Mesendoderm (in vitro differentiated cells): ENCODE results near the gene NSL1.
A peak's percentile ranks its signal among the peaks of the same experiment; 100 is the strongest.
"Not testable (repeated sequence)": the region's sequence is repeated elsewhere in the genome, so short reads cannot be mapped to it uniquely, and the experiment has no call there.

Experiments used
- DNase-seq: peaks from one replicate; pipeline ENCODE4 v3.0.0; 2013
- H2AK5ac ChIP-seq: 2 replicates; pipeline ENCODE4 v1.6.1; 2013; ENCODE audit warnings: low read length, inconsistent platforms
- H2BK120ac ChIP-seq: 2 replicates; pipeline ENCODE4 v1.6.1; 2013; ENCODE audit warnings: low read depth, mild to moderate bottlenecking, low read length, moderate library complexity, mixed read lengths
- H2BK15ac ChIP-seq: replicated peaks from 2 replicates; pipeline ENCODE4 v1.6.1; 2013; ENCODE audit warnings: low read depth, mild to moderate bottlenecking, moderate library complexity
- H2BK5ac ChIP-seq: 2 replicates; pipeline ENCODE4 v1.6.1; 2013; ENCODE audit warnings: low read length, inconsistent platforms
- H3K18ac ChIP-seq: 2 replicates; pipeline ENCODE4 v1.6.1; 2013; ENCODE audit warnings: mild to moderate bottlenecking, low read length, mixed read lengths
- H3K23ac ChIP-seq: one replicate; pipeline ENCODE4 v1.6.1; 2013; ENCODE audit warnings: low read length
- H3K27ac ChIP-seq: 2 replicates; pipeline ENCODE4 v1.5.1; 2013; ENCODE audit warnings: low read depth, mild to moderate bottlenecking, inconsistent platforms, low read length, moderate library complexity
- H3K27me3 ChIP-seq: 2 replicates; pipeline ENCODE4 v1.6.1; 2013; ENCODE audit warnings: low read length, control low read depth, mild to moderate bottlenecking, inconsistent platforms; ENCODE audit not compliant: insufficient read depth, poor library complexity
- H3K36me3 ChIP-seq: 2 replicates; pipeline ENCODE4 v1.6.1; 2013; ENCODE audit warnings: low read length, inconsistent platforms; ENCODE audit not compliant: control insufficient read depth, insufficient read depth
- H3K4ac ChIP-seq: one replicate; pipeline ENCODE4 v1.6.1; 2013; ENCODE audit warnings: low read depth, mild to moderate bottlenecking, low read length, moderate library complexity
- H3K4me1 ChIP-seq: 2 replicates; pipeline ENCODE4 v1.6.1; 2013; ENCODE audit warnings: low read depth, low read length, inconsistent platforms; ENCODE audit not compliant: control insufficient read depth
- H3K4me2 ChIP-seq: 2 replicates; pipeline ENCODE4 v1.6.1; 2013; ENCODE audit warnings: low read length
- H3K4me3 ChIP-seq: 2 replicates; pipeline ENCODE4 v1.5.1; 2013; ENCODE audit warnings: mild to moderate bottlenecking, low read length
- H3K56ac ChIP-seq: one replicate; pipeline ENCODE4 v1.6.1; 2013; ENCODE audit warnings: low read length
- H3K79me1 ChIP-seq: 2 replicates; pipeline ENCODE4 v1.6.1; 2013; ENCODE audit warnings: low read length, inconsistent platforms
- H3K79me2 ChIP-seq: 2 replicates; pipeline ENCODE4 v1.6.1; 2013; ENCODE audit warnings: mild to moderate bottlenecking, low read length; ENCODE audit not compliant: control insufficient read depth, insufficient read depth
- H3K9ac ChIP-seq: 2 replicates; pipeline ENCODE4 v1.6.1; 2013; ENCODE audit warnings: low read length, inconsistent platforms
- H4K5ac ChIP-seq: one replicate; pipeline ENCODE4 v1.6.1; 2013; ENCODE audit warnings: low read length
- H4K8ac ChIP-seq: one replicate; pipeline ENCODE4 v1.6.1; 2013; ENCODE audit warnings: low read depth, mild to moderate bottlenecking, control low read depth, low read length, moderate library complexity
- WGBS: extraction: QIAGEN DNeasy Blood & Tissue Kit; methylation state at CpG from one replicate; pipeline ENCODE4 v1.1.7; 2013; ENCODE audit warnings: low lambda C conversion rate, missing lambda C conversion rate; ENCODE audit not compliant: insufficient coverage; ENCODE audit errors: extremely low coverage; 5-methylcytosine and 5-hydroxymethylcytosine counted together

The NSL1 gene

DNA sequence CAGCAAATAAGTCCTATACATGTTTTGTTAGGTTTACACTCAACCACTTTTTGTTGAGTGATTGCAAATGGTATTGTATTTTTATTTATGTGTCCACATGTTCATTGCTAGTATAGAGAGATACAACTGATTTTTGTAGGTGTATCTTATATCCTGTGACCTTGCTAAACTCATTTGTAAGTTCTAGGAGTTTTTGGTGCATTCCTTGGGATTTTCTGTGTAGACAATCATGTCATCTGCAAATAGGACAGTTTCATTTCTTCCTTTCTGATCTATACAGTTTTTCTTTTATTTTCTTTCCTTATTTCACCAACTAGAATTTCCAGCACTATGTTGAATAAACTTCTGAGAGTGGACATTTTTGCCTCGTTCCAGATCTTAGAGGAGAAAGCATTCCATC lies 75.4 kb downstream of the NSL1 start:
- no peak overlapping the region for H2BK15ac ChIP-seq
- no CpG with 5 or more reads among the region's 1 CpG for WGBS
- no peak overlapping the region for H3K4ac ChIP-seq
- H4K8ac ChIP-seq, result no peak overlapping the region
- no peak overlapping the region for H3K27ac ChIP-seq
- no peaks in the 10 kb centered on the region for H3K79me2 ChIP-seq
- no peak overlapping the region for H3K4me2 ChIP-seq
- no peaks in the 10 kb centered on the region for H3K36me3 ChIP-seq
- no peaks in the 10 kb centered on the region for H3K4me1 ChIP-seq
- H3K27me3 ChIP-seq, result no peaks in the 10 kb centered on the region
- DNase-seq, result no peak
- H2AK5ac ChIP-seq, result no peak overlapping the region
- H3K18ac ChIP-seq, result no peak overlapping the region
- H3K9ac ChIP-seq, result no peak overlapping the region
- no peak overlapping the region for H2BK120ac ChIP-seq
- H2BK5ac ChIP-seq, result no peak overlapping the region
- no peak overlapping the region for H3K23ac ChIP-seq
- no peak overlapping the region for H4K5ac ChIP-seq
- no peak overlapping the region for H3K4me3 ChIP-seq
- H3K56ac ChIP-seq, result no peak overlapping the region
- H3K79me1 ChIP-seq, result no peaks in the 10 kb centered on the region

GRCh38 chr1:212713465-212714136 lies 78.0 kb downstream of the NSL1 start:
- DNase-seq, result no peak
- H3K23ac ChIP-seq, result no peak overlapping the region
- no peak overlapping the region for H3K4me2 ChIP-seq

GRCh38 chr1:212712451-212713303 lies 78.9 kb downstream of the NSL1 start:
- Histone ChIP-seq H3K27ac (no peak overlapping the region), H3K56ac (no peak overlapping the region), H3K9ac (no peak overlapping the region), H2BK5ac (no peak overlapping the region), H2AK5ac (no peak overlapping the region), H2BK120ac (no peak overlapping the region), H3K4me3 (no peak overlapping the region), H3K4ac (no peak overlapping the region), H3K36me3 (no peaks in the 10 kb centered on the region), H3K79me1 (no peaks in the 10 kb centered on the region), H2BK15ac (no peak overlapping the region), H3K79me2 (no peaks in the 10 kb centered on the region), H3K23ac (no peak overlapping the region), H3K18ac (no peak overlapping the region), H4K5ac (no peak overlapping the region), H3K4me2 (no peak overlapping the region), H3K4me1 (no peaks in the 10 kb centered on the region), H3K27me3 (no peaks in the 10 kb centered on the region), H4K8ac (no peak overlapping the region)
- WGBS, result no CpG with 5 or more reads among the region's 4 CpGs
- peak; percentile 49 for DNase-seq

More at GRCh38 chr1:212713465-212714136, 78.0 kb downstream of the NSL1 start:
- no peak overlapping the region for H3K9ac ChIP-seq
- H3K4me3 ChIP-seq, result no peak overlapping the region
- H3K27me3 ChIP-seq, result no peaks in the 10 kb centered on the region
- no peak overlapping the region for H3K56ac ChIP-seq
- no peaks in the 10 kb centered on the region for H3K79me2 ChIP-seq
- no peak overlapping the region for H2BK15ac ChIP-seq
- H3K27ac ChIP-seq, result no peak overlapping the region
- H3K4ac ChIP-seq, result no peak overlapping the region
- H2BK120ac ChIP-seq, result no peak overlapping the region
- no peaks in the 10 kb centered on the region for H3K79me1 ChIP-seq
- H2AK5ac ChIP-seq, result no peak overlapping the region
- H4K5ac ChIP-seq, result no peak overlapping the region
- no peaks in the 10 kb centered on the region for H3K4me1 ChIP-seq
- no peak overlapping the region for H2BK5ac ChIP-seq
- H3K36me3 ChIP-seq, result no peaks in the 10 kb centered on the region
- no peak overlapping the region for H4K8ac ChIP-seq
- whole genome bisulfite sequencing, result no CpG with 5 or more reads among the region's 5 CpGs
- no peak overlapping the region for H3K18ac ChIP-seq

- H2BK120ac ChIP-seq, H3K79me2 ChIP-seq, H3K23ac ChIP-seq, H2AK5ac ChIP-seq, H4K8ac ChIP-seq, H3K27ac ChIP-seq, H3K4me3 ChIP-seq, H3K4me1 ChIP-seq, H3K18ac ChIP-seq, H3K4me2 ChIP-seq, H3K4ac ChIP-seq, H2BK15ac ChIP-seq, H3K56ac ChIP-seq, DNase-seq, H3K9ac ChIP-seq, H3K36me3 ChIP-seq, H2BK5ac ChIP-seq, H3K79me1 ChIP-seq, H4K5ac ChIP-seq, H3K27me3 ChIP-seq: not testable (repeated sequence)
- no CpG with 5 or more reads among the region's 8 CpGs for WGBS
Measured at GRCh38 chr1:212711974-212712373, 79.6 kb downstream of the NSL1 start.

- Histone ChIP-seq H3K9ac (no peak overlapping the region), H4K8ac (no peak overlapping the region), H3K79me1 (no peaks in the 10 kb centered on the region)
Measured at GRCh38 chr1:212710566-212710965, 81.0 kb downstream of the NSL1 start.

More at GRCh38 chr1:212710566-212710965, 81.0 kb downstream of the NSL1 start:
- no peak for DNase-seq
- Histone ChIP-seq H3K18ac (no peak overlapping the region), H2BK15ac (no peak overlapping the region), H3K4me3 (no peak overlapping the region), H3K79me2 (no peaks in the 10 kb centered on the region), H2AK5ac (no peak overlapping the region), H2BK120ac (no peak overlapping the region), H3K27me3 (no peaks in the 10 kb centered on the region), H4K5ac (no peak overlapping the region), H2BK5ac (no peak overlapping the region), H3K36me3 (no peaks in the 10 kb centered on the region), H3K27ac (no peak overlapping the region), H3K56ac (no peak overlapping the region), H3K23ac (no peak overlapping the region), H3K4me2 (no peak overlapping the region), H3K4ac (no peak overlapping the region), H3K4me1 (no peaks in the 10 kb centered on the region)
- WGBS, result no CpG with 5 or more reads among the region's 6 CpGs
